Large intestine (tissue), 3 donors: Measurements from ENCODE around the gene ZNF582. TPM values are rescaled to one million over a fixed set of nuclear protein-coding genes. Genes with fewer than 3 reads are reported as not detected.

Experiments
- DNase-seq, 2 donors: peaks; one replicate each; pipeline versions ENCODE4 v3.0.0 to v3.0.0-alpha.2; 2013
- H3K27ac ChIP-seq: one replicate; pipeline ENCODE4 v1.5.1; 2013; ENCODE audit warnings: low read length
- H3K27me3 ChIP-seq: 2 replicates; pipeline ENCODE4 v1.6.1; 2013; ENCODE audit warnings: low read length; ENCODE audit not compliant: control insufficient read depth, insufficient read depth
- H3K36me3 ChIP-seq: 2 replicates; pipeline ENCODE4 v1.6.1; 2013; ENCODE audit warnings: low read length; ENCODE audit not compliant: control insufficient read depth, insufficient read depth
- H3K4me1 ChIP-seq: one replicate; pipeline ENCODE4 v1.6.1; 2013; ENCODE audit warnings: low read length; ENCODE audit not compliant: control insufficient read depth, insufficient read depth
- H3K4me3 ChIP-seq: one replicate; pipeline ENCODE4 v1.5.1; 2013; ENCODE audit warnings: low read length
- H3K9me3 ChIP-seq: one replicate; pipeline ENCODE4 v1.6.1; 2013; ENCODE audit warnings: mild to moderate bottlenecking, low read depth, low read length, moderate library complexity; ENCODE audit not compliant: control insufficient read depth
- WGBS: methylation state at CpG from one replicate; pipeline ENCODE4 v1.1.5; 2013; ENCODE audit warnings: low lambda C conversion rate; ENCODE audit not compliant: insufficient coverage; 5-methylcytosine and 5-hydroxymethylcytosine counted together
- polyA plus RNA-seq: library from polyadenylated mRNA; unstranded; fragments of 120-200 nt; gene quantifications from one replicate; pipeline ENCODE4 v1.2.1, GENCODE V29; 2013

ZNF582 gene
- polyA plus RNA-seq, 1 donor: 6.6 TPM

GRCh38 chr19:56400485-56400884 is 7.2 kb upstream of the ZNF582 start:
- WGBS: no CpG with 5 or more reads among the region's 4 CpGs
- Histone ChIP-seq H3K4me1 (no peaks in the 10 kb centered on the region), H3K36me3 (peaks cover 4% of the 10 kb centered on the region), H3K27me3 (no peaks in the 10 kb centered on the region), H3K4me3 (no peak overlapping the region), H3K9me3 (peaks cover 9% of the 10 kb centered on the region), H3K27ac (no peak overlapping the region)
- DNase-seq: no peak

- peaks cover 4% of the 10 kb centered on the region for H3K36me3 ChIP-seq
- H3K9me3 ChIP-seq: peaks cover 10% of the 10 kb centered on the region
- no peak for DNase-seq
- no peak overlapping the region for H3K4me3 ChIP-seq
- H3K27me3 ChIP-seq: no peaks in the 10 kb centered on the region
- WGBS: no CpG with 5 or more reads among the region's 5 CpGs
- peaks cover 1% of the 10 kb centered on the region for H3K4me1 ChIP-seq
- no peak overlapping the region for H3K27ac ChIP-seq
Measured at GRCh38 chr19:56398809-56399208, 5.5 kb upstream of the ZNF582 start.

DNA sequence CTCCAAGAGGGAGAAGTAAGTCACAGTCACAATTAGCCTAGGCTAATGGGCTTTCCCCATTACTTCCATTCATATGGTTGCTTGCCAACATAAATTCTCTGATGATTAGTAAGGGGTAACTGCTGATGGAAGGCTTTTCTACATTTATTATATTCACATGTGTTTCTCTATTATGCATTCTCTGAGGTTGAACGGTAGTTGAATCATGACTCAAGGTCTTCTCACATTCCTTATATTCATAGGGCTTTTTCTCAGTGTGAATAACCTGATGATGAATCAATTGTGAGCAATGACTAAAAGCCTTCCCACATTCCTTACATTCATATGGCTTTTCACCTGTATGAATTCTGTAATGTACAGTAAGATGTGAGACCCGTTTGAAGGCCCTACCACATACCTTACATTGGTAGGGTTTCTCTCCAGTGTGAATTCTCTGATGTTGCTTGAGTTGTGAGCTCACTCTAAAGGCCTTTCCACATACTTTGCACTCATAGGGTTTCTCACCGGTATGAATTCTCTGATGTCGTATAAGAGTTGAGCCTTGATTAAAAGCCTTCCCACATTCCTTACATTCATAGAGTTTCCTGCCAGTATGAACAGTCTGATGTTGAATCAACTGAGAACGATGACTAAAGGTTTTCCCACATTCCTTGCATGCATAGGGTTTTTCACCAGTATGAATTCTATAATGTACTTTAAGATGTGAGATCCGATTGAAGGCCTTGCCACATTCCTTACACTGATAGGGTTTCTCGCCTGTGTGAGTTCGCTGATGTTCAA is 9.3 kb downstream of the ZNF582 start:
- Histone ChIP-seq H3K9me3 (peaks cover 21% of the 10 kb centered on the region), H3K4me3 (no peak overlapping the region), H3K4me1 (no peaks in the 10 kb centered on the region), H3K36me3 (peaks cover 7% of the 10 kb centered on the region), H3K27me3 (no peaks in the 10 kb centered on the region), H3K27ac (no peak overlapping the region)
- WGBS: 100% methylated on average over 1 of the region's 8 CpGs
- no peak for DNase-seq

DNA sequence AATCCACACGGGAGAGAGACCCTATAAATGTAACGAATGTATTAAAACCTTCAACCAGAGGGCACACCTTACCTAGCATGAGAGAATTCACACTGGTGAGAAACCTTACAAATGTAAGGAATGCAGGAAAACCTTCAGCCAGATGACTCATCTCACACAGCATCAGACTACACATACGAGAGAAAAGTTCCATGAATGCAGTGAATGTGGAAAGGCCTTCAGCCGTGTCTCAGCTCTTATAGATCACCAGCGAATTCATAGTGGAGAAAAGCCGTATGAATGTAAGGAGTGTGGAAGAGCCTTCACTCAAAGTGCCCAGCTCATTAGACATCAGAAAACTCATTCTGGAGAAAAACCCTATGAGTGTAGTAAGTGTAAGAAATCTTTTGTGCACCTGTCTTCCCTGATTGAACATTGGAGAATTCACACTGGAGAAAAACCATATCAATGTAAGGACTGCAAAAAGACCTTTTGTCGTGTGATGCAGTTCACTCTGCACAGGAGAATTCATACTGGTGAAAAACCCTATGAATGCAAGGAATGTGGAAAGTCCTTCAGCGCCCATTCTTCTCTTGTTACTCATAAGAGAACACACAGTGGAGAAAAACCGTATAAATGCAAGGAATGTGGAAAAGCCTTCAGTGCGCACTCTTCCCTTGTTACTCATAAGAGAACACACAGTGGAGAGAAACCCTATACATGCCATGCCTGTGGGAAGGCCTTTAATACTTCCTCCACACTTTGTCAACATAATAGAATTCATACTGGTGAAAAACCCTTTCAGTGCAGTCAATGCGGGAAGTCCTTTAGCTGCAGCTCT is 16.0 kb downstream of the ZNF582 start:
- H3K4me1 ChIP-seq: no peaks in the 10 kb centered on the region
- no peak for DNase-seq
- peaks cover 34% of the 10 kb centered on the region for H3K9me3 ChIP-seq
- H3K27me3 ChIP-seq: no peaks in the 10 kb centered on the region
- 100% methylated on average over 1 of the region's 11 CpGs for WGBS
- H3K27ac ChIP-seq: no peak overlapping the region
- H3K4me3 ChIP-seq: no peak overlapping the region
- H3K36me3 ChIP-seq: peaks cover 55% of the 10 kb centered on the region

DNA sequence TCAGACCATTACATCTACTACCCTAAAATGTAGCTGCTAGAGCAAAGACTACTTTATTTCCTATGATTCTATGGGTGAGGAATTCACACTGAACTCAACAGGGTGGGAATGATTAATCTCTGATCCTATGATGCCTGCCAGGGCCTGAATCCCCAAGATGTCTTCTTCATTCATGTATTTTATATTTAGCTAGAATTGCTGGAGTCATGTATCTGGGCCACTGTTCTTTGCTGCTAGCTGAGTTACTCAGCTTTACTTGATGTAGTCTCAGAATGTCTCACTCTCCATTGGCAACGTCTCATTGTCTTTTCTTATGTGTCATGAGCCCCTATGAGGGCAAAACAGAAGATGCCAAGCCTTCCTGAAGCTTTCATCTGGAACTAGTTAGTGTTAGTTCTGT is 21.1 kb downstream of the ZNF582 start:
- Histone ChIP-seq H3K4me3 (no peak overlapping the region), H3K36me3 (peaks cover 64% of the 10 kb centered on the region), H3K9me3 (peaks cover 25% of the 10 kb centered on the region), H3K4me1 (peaks cover 7% of the 10 kb centered on the region), H3K27ac (no peak overlapping the region), H3K27me3 (no peaks in the 10 kb centered on the region)
- WGBS: no CpG with 5 or more reads among the region's 1 CpG
- no peak for DNase-seq

- Histone ChIP-seq H3K36me3 (peaks cover 44% of the 10 kb centered on the region), H3K4me3 (no peak overlapping the region), H3K9me3 (peaks cover 20% of the 10 kb centered on the region), H3K27ac (no peak overlapping the region), H3K4me1 (peaks cover 7% of the 10 kb centered on the region), H3K27me3 (no peaks in the 10 kb centered on the region)
- WGBS: 100% methylated on average over 1 of the region's 3 CpGs
- no peak for DNase-seq
Measured at GRCh38 chr19:56369886-56370676, 23.3 kb downstream of the ZNF582 start.

DNA sequence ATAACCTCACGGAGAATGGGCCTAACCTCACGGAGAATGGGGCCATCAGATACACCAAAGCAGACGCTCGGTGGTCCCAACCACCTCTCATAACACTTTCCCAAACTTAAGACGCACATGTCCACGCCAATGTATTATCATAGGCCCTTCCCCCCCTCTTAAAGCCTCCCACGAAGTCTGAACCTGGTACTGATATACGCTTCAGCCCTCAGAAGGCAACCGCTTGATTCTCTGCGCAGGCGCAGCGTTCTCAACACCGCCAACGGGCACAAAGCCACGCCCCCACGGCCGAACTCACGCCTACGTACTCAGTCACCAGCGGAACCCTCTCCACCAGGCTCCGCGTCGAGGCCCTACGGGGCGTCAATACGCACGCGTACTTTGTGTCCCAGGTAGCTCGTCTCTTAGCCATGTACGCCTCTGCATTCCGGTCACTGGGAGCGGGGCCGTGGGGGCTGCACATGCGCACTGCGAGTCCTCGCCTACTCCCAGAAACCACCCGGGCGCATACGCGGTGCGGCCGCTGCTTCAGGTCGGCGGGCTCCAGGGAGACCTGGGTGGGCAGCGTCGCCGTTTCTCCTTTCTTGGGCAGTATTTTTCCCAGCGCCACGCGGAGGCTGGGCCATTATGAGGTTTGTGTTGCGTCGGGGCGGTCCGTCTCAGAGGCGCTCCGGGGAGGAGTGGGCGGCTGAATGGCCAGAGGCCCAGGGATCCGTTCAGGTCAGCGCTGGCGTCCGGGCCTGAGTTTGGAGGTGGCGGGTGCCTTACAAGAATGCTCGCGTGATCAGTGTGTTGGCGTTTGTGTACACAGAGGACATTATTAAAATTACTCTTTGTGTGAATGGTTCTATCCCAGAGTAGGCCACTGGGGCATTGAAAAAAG is 25.3 kb downstream of the ZNF582 start:
- peak overlapping the region; percentile 72 for H3K4me3 ChIP-seq
- peaks cover 7% of the 10 kb centered on the region for H3K4me1 ChIP-seq
- H3K9me3 ChIP-seq: peaks cover 15% of the 10 kb centered on the region
- peak; percentile 95 to 96 for DNase-seq
- H3K27ac ChIP-seq: peak overlapping the region; percentile 73
- WGBS: no CpG with 5 or more reads among the region's 65 CpGs
- H3K36me3 ChIP-seq: peaks cover 25% of the 10 kb centered on the region
- no peaks in the 10 kb centered on the region for H3K27me3 ChIP-seq

DNA sequence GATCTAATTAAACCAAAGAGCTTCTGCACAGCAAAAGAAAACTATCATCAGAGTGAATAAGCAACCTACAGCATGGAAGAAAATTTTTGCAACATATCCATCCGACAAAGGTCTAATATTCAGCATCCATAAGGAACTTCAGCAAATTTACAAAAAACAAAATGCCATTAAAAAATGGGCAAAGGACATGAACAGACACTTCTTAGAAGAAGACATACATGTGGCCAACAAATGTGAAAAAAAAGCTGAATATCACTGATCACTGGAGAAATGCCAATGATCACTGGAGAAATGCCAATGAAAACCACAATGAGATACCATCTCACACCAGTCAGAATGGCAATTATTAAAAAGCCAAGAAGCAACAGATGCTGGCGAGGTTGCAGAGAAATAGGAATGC is 32.5 kb downstream of the ZNF582 start:
- H3K4me1 ChIP-seq: no peaks in the 10 kb centered on the region
- no peak for DNase-seq
- no peak overlapping the region for H3K27ac ChIP-seq
- H3K27me3 ChIP-seq: no peaks in the 10 kb centered on the region
- no peaks in the 10 kb centered on the region for H3K36me3 ChIP-seq
- no peak overlapping the region for H3K4me3 ChIP-seq
- 100% methylated on average over 1 of the region's 2 CpGs for WGBS
- no peaks in the 10 kb centered on the region for H3K9me3 ChIP-seq

- no peaks in the 10 kb centered on the region for H3K36me3 ChIP-seq
- no peak overlapping the region for H3K4me3 ChIP-seq
- H3K27ac ChIP-seq: no peak overlapping the region
- H3K9me3 ChIP-seq: no peaks in the 10 kb centered on the region
- H3K27me3 ChIP-seq: no peaks in the 10 kb centered on the region
- no peak for DNase-seq
- H3K4me1 ChIP-seq: no peaks in the 10 kb centered on the region
- no CpG with 5 or more reads among the region's 2 CpGs for WGBS
Measured at GRCh38 chr19:56356944-56357343, 36.4 kb downstream of the ZNF582 start.
